Astrocyte of the hippocampus (primary cell): ENCODE measurements around the gene OR5V1.
"Not testable (repeated sequence)": the region's sequence is repeated elsewhere in the genome, so short reads cannot be mapped to it uniquely, and the experiment has no call there.

ENCODE experiments used
- DNase-seq: peaks from one replicate; pipeline ENCODE4 v3.0.0; 2011; ENCODE audit warnings: low read depth, low spot score

The OR5V1 gene

GRCh38 chr6:29368765-29369164, at the start of gene OR5V1:
TSS of gene OR5V1 (minus strand) at chr6:29368865. CDS start at chr6:29356195, 12,670 bp downstream.
- DNase-seq = no peak

GRCh38 chr6:29414588-29414987, 45.9 kb upstream of the OR5V1 start, which contains the start of gene OR12D1:
TSS of gene OR12D1 (plus strand) at chr6:29414928.
- no peak for DNase-seq

GRCh38 chr6:29403801-29404200, 35.1 kb upstream of the OR5V1 start:
- DNase-seq = no peak

- no peak for DNase-seq
Observed at GRCh38 chr6:29399525-29399924, 30.9 kb upstream of the OR5V1 start.

- DNase-seq = no peak
Observed at GRCh38 chr6:29395331-29395730, 26.7 kb upstream of the OR5V1 start, which contains the start of gene OR12D2. TSS of gene OR12D2 (plus strand) at chr6:29395631. CDS start at chr6:29396700, 1,069 bp downstream.

GRCh38 chr6:29388533-29388932, 19.9 kb upstream of the OR5V1 start:
- no peak for DNase-seq

- no peak for DNase-seq
Observed at GRCh38 chr6:29376003-29376402, 7.3 kb upstream of the OR5V1 start.

GRCh38 chr6:29375191-29375590, 6.5 kb upstream of the OR5V1 start, which contains the start of gene OR12D3:
TSS of gene OR12D3 (minus strand) at chr6:29375291. CDS start at chr6:29375287, 4 bp downstream.
- no peak for DNase-seq

- DNase-seq = no peak
Observed at GRCh38 chr6:29355603-29356002, 13.1 kb downstream of the OR5V1 start.

- DNase-seq = no peak
Observed at GRCh38 chr6:29354980-29355379, 13.7 kb downstream of the OR5V1 start.

GRCh38 chr6:29349348-29349747, 19.3 kb downstream of the OR5V1 start:
- not testable (repeated sequence) for DNase-seq

- DNase-seq = no peak
Observed at GRCh38 chr6:29345380-29345779, 23.3 kb downstream of the OR5V1 start.

- DNase-seq = no peak
Observed at GRCh38 chr6:29336269-29336668, 32.4 kb downstream of the OR5V1 start.

GRCh38 chr6:29332676-29333075, 36.0 kb downstream of the OR5V1 start:
- DNase-seq = no peak

- no peak for DNase-seq
Observed at GRCh38 chr6:29325777-29326176, 42.9 kb downstream of the OR5V1 start.

- not testable (repeated sequence) for DNase-seq
Observed at GRCh38 chr6:29323332-29323731, 45.3 kb downstream of the OR5V1 start.

GRCh38 chr6:29319931-29320330, 48.7 kb downstream of the OR5V1 start:
- DNase-seq = no peak
